Esophagus muscularis mucosa (tissue), 3 donors: ENCODE data around the gene SORCS2.

Experiments
- EP300 ChIP-seq: sonication (generic); formaldehyde crosslinking; IDR thresholded peaks from one replicate; pipeline ENCODE4 v1.6.1; 2017; ENCODE audit warnings: antibody characterized with exemption
- TF ChIP-seq, protein P1 (sequence below), 3 experiments: fragments of 200-600 bp in 2 of 3; fragments of 450-650 bp in 1 of 3; sonication (generic) in 2 of 3; IDR thresholded peaks; one replicate each; pipeline ENCODE4 v1.5.1; 2017 to 2019; ENCODE audit warnings: antibody characterized with exemption in 3 of 3, mild to moderate bottlenecking in 2 of 3, moderate library complexity in 1 of 3

DNA sequence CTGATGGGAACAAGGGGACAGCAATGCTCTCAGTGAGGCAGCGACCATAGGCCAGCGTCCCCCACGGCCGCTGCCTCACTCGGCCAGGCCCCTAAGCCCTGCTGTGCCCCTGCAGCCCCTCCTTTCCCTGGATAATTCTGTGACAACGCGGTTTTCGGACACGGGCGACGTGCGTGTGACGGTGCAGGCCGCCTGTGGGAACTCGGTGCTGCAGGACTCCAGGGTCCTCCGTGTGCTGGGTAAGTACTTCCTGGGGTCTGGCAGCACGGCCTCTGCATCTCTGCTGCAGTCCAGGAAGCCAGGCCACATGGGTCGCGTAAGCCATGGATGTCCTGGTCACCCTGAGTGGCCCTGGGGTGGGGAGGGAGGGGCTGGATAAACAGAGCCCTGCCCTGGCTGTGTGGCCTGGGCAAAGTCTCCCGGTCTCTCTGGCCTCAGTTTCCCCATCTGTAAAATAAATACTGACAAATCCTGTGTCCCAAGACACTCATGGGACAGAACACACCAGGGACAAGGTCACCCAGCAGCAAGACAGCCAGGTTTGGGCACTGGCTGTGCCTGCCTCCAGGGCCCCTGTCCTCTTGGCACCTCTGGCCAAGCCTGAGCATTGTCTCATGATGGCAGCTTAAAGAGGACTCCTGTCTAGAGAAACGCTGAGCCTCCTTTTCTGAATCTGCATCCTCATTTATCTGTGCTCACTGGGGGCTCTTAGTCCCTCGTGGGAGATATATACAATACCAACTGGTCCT lies 534.5 kb downstream of the SORCS2 start:
- TF ChIP-seq, protein P1, sequence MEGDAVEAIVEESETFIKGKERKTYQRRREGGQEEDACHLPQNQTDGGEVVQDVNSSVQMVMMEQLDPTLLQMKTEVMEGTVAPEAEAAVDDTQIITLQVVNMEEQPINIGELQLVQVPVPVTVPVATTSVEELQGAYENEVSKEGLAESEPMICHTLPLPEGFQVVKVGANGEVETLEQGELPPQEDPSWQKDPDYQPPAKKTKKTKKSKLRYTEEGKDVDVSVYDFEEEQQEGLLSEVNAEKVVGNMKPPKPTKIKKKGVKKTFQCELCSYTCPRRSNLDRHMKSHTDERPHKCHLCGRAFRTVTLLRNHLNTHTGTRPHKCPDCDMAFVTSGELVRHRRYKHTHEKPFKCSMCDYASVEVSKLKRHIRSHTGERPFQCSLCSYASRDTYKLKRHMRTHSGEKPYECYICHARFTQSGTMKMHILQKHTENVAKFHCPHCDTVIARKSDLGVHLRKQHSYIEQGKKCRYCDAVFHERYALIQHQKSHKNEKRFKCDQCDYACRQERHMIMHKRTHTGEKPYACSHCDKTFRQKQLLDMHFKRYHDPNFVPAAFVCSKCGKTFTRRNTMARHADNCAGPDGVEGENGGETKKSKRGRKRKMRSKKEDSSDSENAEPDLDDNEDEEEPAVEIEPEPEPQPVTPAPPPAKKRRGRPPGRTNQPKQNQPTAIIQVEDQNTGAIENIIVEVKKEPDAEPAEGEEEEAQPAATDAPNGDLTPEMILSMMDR (IDR thresholded peaks at IDR 0.05), result no peak
- TF ChIP-seq EP300, result no peak
